OCI-LY1 (cell line): ENCODE measurements around the gene POLD2.
A peak's percentile ranks its signal among the peaks of the same experiment; 100 is the strongest.

ENCODE experiments used
- H2AFZ ChIP-seq: fragments of 200-600 bp; sonication (generic), shearing (Covaris generic); 2 replicates; pipeline ENCODE4 v1.6.0; 2014; ENCODE audit warnings: antibody characterized with exemption, mild to moderate bottlenecking, low read length
- H3F3A ChIP-seq: fragments of 200-600 bp; sonication (generic), shearing (Covaris generic); 2 replicates; pipeline ENCODE4 v1.6.0; 2014; ENCODE audit warnings: mild to moderate bottlenecking, antibody characterized with exemption, low read length, moderate library complexity; ENCODE audit not compliant: insufficient read depth
- H3K27ac ChIP-seq: fragments of 200-600 bp; sonication (generic); 2 replicates; pipeline ENCODE4 v1.5.1; 2014; ENCODE audit warnings: low read length, mixed run types, mild to moderate bottlenecking, low read depth; ENCODE audit not compliant: poor library complexity, severe bottlenecking
- H3K27me3 ChIP-seq: fragments of 200-600 bp; sonication (generic); 2 replicates; pipeline ENCODE4 v1.6.0; 2014; ENCODE audit warnings: antibody characterized with exemption, mild to moderate bottlenecking, low read length, moderate library complexity; ENCODE audit not compliant: insufficient read depth
- H3K36me3 ChIP-seq: fragments of 200-600 bp; sonication (generic); 2 replicates; pipeline ENCODE4 v1.6.1; 2014; ENCODE audit warnings: mild to moderate bottlenecking, antibody characterized with exemption, low read length, moderate library complexity, mixed read lengths; ENCODE audit not compliant: insufficient read depth
- H3K4me1 ChIP-seq: fragments of 200-600 bp; sonication (generic); 2 replicates; pipeline ENCODE4 v1.5.1; 2014; ENCODE audit warnings: mild to moderate bottlenecking, low read length, moderate library complexity; ENCODE audit not compliant: insufficient read depth, severe bottlenecking
- H3K4me2 ChIP-seq: fragments of 200-600 bp; sonication (generic), shearing (Covaris generic); 2 replicates; pipeline ENCODE4 v1.6.1; 2014; ENCODE audit warnings: low read length
- H3K4me3 ChIP-seq: fragments of 200-600 bp; sonication (generic); 2 replicates; pipeline ENCODE4 v1.5.1; 2014; ENCODE audit warnings: low read length, low read depth, mild to moderate bottlenecking, mixed read lengths; ENCODE audit not compliant: poor library complexity, severe bottlenecking
- H3K79me2 ChIP-seq: fragments of 200-600 bp; shearing (Covaris generic); 2 replicates; pipeline ENCODE4 v1.6.1; 2016; ENCODE audit warnings: mixed run types, low read length, mixed read lengths; ENCODE audit not compliant: insufficient read depth
- H3K9ac ChIP-seq: fragments of 200-600 bp; sonication (generic), shearing (Covaris generic); 2 replicates; pipeline ENCODE4 v1.6.1; 2014; ENCODE audit warnings: mild to moderate bottlenecking, low read length, mixed read lengths
- H3K9me2 ChIP-seq: fragments of 200-600 bp; sonication (generic), shearing (Covaris generic); 2 replicates; pipeline ENCODE4 v1.6.1; 2014; ENCODE audit warnings: low read depth, mild to moderate bottlenecking, low read length, mixed read lengths
- H3K9me3 ChIP-seq: fragments of 200-600 bp; shearing (Covaris generic); 2 replicates; pipeline ENCODE4 v1.6.1; 2014; ENCODE audit warnings: low read length, mixed read lengths
- H4K20me1 ChIP-seq: fragments of 200-600 bp; sonication (generic), shearing (Covaris generic); 2 replicates; pipeline ENCODE4 v1.6.0; 2016; ENCODE audit warnings: mild to moderate bottlenecking, low read length; ENCODE audit not compliant: insufficient read depth
- CTCF ChIP-seq: fragments of 200-600 bp; sonication (generic), shearing (Covaris generic); IDR thresholded peaks from 2 replicates; pipeline ENCODE4 v1.5.1; 2017; ENCODE audit warnings: mild to moderate bottlenecking, antibody characterized with exemption, low read length, moderate library complexity, mixed read lengths
- EZH2 ChIP-seq: fragments of 200-600 bp; sonication (generic), shearing (Covaris generic); IDR thresholded peaks from 2 replicates; pipeline ENCODE4 v1.8.0; 2017; ENCODE audit warnings: borderline replicate concordance, mixed run types, mild to moderate bottlenecking, antibody characterized with exemption, low read length, moderate library complexity, mixed read lengths

POLD2 gene

DNA sequence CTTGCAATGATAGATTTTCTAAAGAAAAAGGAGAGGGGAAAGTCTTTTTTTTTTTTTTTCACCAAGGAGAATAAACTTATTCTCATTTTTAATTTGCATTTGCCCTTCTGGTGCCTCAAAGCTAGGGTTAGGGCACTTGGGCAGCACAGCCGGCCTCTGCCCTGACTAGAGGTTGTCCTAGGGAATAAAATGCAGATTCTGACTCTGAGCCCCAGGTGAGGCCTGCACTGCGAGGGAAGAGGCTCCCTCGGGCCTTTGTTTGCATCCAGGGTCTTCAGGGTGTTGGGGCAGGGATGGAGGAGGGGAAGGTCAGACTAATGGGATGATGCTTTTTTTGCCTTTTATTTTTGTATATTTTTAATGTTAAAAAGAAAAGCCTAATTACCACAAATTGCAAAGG lies 9.9 kb upstream of the POLD2 start:
- no peaks in the 10 kb centered on the region for H3F3A ChIP-seq
- H3K79me2 ChIP-seq, result no peaks in the 10 kb centered on the region
- H3K27ac ChIP-seq, result no peak overlapping the region
- H3K36me3 ChIP-seq, result no peaks in the 10 kb centered on the region
- TF ChIP-seq EZH2, result no peak
- TF ChIP-seq CTCF, result no peak
- no peak overlapping the region for H3K9ac ChIP-seq
- H2AFZ ChIP-seq, result no peak overlapping the region
- H3K4me2 ChIP-seq, result no peak overlapping the region
- H4K20me1 ChIP-seq, result no peaks in the 10 kb centered on the region
- H3K4me1 ChIP-seq, result peaks cover 9% of the 10 kb centered on the region
- H3K9me3 ChIP-seq, result no peaks in the 10 kb centered on the region
- H3K4me3 ChIP-seq, result no peak overlapping the region
- no peaks in the 10 kb centered on the region for H3K27me3 ChIP-seq
- H3K9me2 ChIP-seq, result no peaks in the 10 kb centered on the region

DNA sequence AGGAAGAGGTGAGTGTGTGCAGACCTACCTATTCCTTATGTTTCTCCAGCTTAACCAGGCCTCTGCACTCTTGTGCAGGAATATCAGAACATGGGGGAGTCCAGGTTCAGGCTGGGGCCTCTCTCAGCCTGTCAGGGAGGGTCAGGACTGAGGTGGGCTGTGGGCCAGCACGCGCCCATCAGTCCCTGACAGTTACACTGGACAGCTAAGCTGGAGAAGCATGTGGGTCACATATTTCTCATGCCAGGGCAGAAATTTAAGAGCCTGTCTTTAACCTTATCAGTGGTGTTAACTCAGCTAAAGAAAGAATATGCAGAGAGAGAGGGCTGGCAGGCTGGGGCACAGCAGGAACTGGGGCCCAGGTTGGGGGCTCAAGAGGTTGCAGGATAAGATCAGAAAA lies 8.7 kb upstream of the POLD2 start:
- Histone ChIP-seq H3K79me2 (no peaks in the 10 kb centered on the region), H3K9me3 (no peaks in the 10 kb centered on the region), H2AFZ (no peak overlapping the region), H3K4me3 (no peak overlapping the region), H3K9me2 (no peaks in the 10 kb centered on the region), H4K20me1 (no peaks in the 10 kb centered on the region), H3K27me3 (no peaks in the 10 kb centered on the region), H3K36me3 (no peaks in the 10 kb centered on the region), H3K9ac (no peak overlapping the region), H3K4me1 (peaks cover 15% of the 10 kb centered on the region), H3K27ac (no peak overlapping the region), H3F3A (no peaks in the 10 kb centered on the region), H3K4me2 (no peak overlapping the region)
- TF ChIP-seq CTCF, result no peak
- no peak for TF ChIP-seq EZH2

DNA sequence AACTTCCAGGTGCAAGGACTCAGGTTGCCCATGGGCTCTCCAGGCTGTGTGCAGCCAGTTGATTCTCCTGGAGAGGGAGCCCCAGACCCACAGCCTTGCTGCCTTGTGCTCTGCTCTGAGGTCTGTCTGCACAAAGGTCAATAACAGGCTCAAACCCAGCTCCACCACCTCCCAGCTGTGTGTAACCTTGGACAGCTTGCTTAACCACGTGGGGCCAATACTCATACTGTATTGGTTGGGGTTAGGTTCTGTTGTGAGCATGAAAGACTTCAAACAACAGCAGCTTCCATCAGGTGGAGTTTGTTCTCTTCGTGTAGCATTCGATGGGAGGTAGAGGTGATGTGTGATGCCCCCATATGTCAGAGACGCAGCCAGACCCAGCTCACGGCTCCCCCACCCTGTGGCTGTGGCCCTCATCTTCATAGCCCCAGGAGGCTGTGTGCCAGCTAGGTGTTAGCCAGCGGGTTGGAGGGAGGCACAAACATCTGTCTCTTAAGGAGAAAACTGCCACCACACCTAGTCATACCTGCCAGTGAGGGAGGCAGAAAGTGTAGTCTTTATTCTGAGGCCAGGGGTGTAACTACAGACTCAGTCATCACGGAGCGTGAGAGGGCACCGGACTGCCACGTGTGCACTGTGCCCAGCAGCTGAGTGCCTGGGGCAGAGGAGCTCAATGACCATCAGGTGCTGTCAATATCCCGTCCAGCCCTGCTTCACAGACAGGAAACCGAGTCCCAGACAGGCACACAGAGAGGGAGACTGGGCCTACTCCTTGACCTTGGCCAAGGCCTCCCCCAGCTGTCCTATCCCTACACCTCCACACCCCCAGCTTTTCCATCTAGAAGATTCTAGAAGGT lies 8.1 kb upstream of the POLD2 start:
- Histone ChIP-seq H4K20me1 (no peaks in the 10 kb centered on the region), H3K9me2 (no peaks in the 10 kb centered on the region), H3K9ac (no peak overlapping the region), H3K9me3 (no peaks in the 10 kb centered on the region), H3F3A (no peaks in the 10 kb centered on the region), H3K27me3 (no peaks in the 10 kb centered on the region), H3K36me3 (no peaks in the 10 kb centered on the region), H3K4me1 (peaks cover 15% of the 10 kb centered on the region), H3K27ac (no peak overlapping the region), H3K79me2 (no peaks in the 10 kb centered on the region), H3K4me2 (no peak overlapping the region), H3K4me3 (no peak overlapping the region), H2AFZ (no peak overlapping the region)
- TF ChIP-seq EZH2 (no peak), CTCF (peak; percentile 48)
